ENCODE measurements around the gene AQP2.

DNA sequence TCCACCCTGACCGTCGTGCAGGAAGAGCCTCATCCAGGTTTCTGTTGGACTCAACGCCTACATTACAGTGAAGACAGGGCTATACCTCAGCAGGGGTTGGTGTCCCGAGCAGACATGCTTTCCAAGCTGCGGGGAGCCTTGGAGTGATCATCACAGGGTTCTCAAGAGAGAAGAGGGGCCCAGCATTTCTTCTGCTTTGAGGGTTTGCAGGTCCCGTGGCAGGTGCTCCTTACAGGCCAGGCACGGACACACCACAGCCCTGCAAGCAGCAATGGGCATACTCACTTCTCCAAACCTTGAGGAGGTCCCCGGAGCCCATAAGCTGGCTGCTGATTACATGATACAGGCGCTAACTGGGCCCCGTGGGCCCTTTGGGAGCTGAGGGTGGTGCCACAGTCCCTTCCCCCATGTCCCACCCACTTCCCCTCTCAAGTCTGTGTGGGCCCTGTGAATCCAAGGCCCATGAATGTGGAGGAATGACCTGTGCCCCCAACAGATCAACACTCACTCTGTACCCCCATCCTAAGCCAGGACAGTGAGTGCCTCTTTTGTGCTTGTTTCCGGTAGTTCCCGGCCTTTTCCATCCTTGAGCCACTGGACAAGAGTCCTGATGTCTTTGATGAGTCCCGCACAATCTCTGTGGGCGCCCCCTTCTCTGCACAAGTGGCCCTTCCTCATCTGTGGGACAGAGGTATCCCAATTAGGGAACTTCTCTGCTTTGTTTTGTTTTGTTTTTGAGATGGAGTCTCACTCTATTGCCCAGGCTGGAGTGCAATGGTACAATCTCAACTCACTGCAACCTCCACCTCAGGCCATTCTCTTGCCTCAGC is 1.1 kb downstream of the AQP2 start:
- TF ChIP-seq, protein P1, sequence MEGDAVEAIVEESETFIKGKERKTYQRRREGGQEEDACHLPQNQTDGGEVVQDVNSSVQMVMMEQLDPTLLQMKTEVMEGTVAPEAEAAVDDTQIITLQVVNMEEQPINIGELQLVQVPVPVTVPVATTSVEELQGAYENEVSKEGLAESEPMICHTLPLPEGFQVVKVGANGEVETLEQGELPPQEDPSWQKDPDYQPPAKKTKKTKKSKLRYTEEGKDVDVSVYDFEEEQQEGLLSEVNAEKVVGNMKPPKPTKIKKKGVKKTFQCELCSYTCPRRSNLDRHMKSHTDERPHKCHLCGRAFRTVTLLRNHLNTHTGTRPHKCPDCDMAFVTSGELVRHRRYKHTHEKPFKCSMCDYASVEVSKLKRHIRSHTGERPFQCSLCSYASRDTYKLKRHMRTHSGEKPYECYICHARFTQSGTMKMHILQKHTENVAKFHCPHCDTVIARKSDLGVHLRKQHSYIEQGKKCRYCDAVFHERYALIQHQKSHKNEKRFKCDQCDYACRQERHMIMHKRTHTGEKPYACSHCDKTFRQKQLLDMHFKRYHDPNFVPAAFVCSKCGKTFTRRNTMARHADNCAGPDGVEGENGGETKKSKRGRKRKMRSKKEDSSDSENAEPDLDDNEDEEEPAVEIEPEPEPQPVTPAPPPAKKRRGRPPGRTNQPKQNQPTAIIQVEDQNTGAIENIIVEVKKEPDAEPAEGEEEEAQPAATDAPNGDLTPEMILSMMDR (conservative IDR thresholded peaks at IDR 0.05; ENCODE audit: low read length) = no peak
- TF ChIP-seq EZH2phosphoT487 (IDR thresholded peaks at IDR 0.05; ENCODE audit: borderline replicate concordance, low read depth, low read length) = no peak
